ENCODE measurements around the gene PRSS12.
"Not testable (repeated sequence)": the region's sequence is repeated elsewhere in the genome, so short reads cannot be mapped to it uniquely, and the experiment has no call there.

Gene PRSS12, protein sequence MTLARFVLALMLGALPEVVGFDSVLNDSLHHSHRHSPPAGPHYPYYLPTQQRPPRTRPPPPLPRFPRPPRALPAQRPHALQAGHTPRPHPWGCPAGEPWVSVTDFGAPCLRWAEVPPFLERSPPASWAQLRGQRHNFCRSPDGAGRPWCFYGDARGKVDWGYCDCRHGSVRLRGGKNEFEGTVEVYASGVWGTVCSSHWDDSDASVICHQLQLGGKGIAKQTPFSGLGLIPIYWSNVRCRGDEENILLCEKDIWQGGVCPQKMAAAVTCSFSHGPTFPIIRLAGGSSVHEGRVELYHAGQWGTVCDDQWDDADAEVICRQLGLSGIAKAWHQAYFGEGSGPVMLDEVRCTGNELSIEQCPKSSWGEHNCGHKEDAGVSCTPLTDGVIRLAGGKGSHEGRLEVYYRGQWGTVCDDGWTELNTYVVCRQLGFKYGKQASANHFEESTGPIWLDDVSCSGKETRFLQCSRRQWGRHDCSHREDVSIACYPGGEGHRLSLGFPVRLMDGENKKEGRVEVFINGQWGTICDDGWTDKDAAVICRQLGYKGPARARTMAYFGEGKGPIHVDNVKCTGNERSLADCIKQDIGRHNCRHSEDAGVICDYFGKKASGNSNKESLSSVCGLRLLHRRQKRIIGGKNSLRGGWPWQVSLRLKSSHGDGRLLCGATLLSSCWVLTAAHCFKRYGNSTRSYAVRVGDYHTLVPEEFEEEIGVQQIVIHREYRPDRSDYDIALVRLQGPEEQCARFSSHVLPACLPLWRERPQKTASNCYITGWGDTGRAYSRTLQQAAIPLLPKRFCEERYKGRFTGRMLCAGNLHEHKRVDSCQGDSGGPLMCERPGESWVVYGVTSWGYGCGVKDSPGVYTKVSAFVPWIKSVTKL

GRCh38 chr4:118352843-118353533 is at the start of gene PRSS12:
TSS of gene PRSS12 (minus strand) at chr4:118353003. CDS start at chr4:118352720, 283 bp downstream.
- peak; percentile 43 for DNase-seq

DNA sequence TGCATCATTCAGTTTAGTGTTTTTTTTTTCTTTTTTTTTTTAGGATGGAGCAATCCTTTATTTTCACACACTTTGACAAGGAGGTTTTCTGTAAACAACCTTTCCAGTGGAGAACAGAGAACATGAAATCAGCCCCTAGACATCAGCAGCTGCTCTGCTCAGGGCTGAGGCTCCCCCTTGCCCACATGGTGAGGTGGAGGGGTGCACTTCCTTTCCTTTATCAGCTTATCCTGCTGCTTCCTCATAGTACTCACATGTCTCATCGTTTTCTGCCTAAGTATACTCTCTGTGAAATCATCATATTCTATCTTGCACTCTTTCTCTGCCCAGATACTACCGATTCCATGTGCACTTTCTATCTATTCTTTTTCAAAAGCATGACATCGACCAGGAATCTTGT is 47.6 kb upstream of the PRSS12 start:
- no peak for DNase-seq

DNA sequence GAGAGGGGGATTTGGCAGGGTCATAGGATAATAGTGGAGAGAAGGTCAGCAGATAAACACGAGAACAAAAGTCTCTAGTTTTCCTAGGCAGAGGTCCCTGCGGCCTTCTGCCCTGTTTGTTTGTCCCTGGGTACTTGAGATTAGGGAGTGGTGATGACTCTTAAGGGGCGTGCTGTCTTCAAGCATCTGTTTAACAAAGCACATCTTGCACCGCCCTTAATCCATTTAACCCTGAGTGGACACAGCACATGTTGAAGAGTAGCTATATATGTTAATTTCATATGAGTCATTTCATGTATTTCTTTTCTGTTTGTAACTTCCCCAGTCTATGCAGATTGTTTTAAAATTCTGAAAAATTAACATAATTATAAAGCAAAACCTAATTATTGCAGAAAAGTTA is 47.1 kb upstream of the PRSS12 start:
- not testable (repeated sequence) for DNase-seq

- DNase-seq, result no peak
Measured at GRCh38 chr4:118398226-118399090, 45.7 kb upstream of the PRSS12 start.

GRCh38 chr4:118397623-118397979 is 44.8 kb upstream of the PRSS12 start:
- DNase-seq, result no peak

- no peak for DNase-seq
Measured at GRCh38 chr4:118396881-118397622, 44.2 kb upstream of the PRSS12 start.

DNA sequence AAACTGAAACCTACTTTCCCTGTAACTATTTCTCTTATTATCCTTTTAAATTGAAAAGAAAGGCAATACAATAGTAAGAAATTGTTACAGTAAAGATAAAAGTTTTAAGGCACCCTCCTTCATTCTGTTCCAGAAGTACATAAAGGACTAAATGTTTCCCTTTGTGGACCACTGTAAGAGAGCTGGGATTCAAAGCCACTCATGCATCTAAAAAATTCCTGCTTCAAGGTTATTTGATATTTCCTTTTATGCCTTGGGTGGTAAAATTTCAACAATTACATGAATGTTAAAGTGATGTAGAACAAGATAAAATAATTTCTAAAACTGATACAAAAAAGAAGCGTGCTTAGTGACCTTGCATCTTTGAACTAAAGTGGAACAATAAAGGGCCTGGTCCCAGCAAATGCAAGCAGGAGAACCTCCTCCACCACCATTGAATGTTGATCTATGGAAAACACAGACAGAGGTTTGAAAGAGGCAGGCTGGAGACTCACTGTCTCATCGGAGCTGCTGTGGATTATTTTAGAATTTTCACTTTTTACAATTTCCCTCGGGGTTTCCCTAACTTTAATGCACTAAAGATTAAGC is 42.3 kb upstream of the PRSS12 start:
- DNase-seq, result no peak

DNA sequence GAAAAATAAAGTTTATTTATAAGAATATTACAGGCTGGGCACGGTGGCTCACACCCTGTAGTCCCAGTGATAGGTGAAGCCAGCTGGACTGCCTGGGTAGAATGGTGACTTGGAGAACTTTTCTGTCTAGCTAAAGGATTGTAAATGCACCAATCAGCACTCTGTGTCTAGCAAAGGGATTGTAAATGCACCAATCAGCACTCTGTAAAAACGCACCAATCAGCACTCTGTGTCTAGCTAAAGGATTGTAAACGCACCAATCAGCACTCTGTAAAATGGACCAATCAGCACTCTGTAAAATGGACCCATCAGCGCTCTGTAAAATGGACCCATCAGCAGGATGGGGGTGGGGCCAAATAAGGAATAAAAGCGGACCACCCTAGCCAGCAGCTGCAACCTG is 39.7 kb upstream of the PRSS12 start:
- DNase-seq, result not testable (repeated sequence)

- DNase-seq, result no peak
Measured at GRCh38 chr4:118390121-118390520, 37.3 kb upstream of the PRSS12 start.

- DNase-seq, result no peak
Measured at GRCh38 chr4:118389721-118390120, 36.9 kb upstream of the PRSS12 start.

- no peak for DNase-seq
Measured at GRCh38 chr4:118388606-118389005, 35.8 kb upstream of the PRSS12 start.

DNA sequence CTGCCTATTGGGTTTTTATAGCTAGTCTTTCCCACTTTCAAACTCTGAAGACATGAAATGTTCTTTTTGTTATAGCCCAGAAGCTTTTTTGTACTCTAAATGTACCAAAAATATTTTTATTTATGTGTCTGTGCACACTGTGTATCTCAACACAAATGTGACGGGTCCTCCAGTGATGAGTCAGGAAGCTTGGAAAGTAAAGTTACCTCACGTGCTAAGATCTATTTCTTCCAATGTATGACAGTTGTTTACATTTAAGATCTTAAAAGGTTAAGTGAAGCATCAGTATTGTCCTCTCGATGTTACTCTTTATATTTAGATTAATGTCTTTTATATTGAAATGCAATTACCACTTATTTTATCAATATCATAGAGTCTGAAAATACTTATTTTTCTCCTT is 29.1 kb upstream of the PRSS12 start:
- no peak for DNase-seq

DNA sequence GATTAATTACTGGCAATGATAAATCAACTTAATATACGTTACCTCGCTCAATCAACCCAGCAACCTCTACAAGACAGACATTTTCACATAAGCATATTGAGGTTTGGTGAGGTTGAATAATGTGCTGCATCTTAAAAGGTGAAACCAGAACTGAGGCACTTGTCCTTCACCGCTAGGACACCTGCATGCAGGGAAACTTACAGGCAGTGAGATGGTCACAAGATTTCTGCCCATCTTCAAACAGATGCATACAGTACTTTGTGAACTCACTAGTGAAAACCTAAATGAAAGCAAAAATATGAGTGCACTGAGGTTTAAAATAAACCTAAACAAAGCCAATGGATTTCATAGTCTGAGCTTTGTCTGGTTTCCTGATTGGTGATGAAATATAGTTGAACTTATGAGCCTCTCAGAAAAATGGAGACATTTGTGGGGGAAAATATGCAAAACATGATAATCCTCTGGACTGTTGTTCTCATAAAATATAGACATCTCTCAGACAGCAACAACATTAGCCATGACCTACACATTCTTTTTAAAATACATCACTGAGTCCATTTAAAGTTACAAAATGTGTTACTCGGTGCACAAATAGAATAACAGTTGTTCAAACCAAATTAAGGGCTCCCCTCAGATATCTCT is 20.9 kb upstream of the PRSS12 start:
- no peak for DNase-seq

GRCh38 chr4:118372251-118372650 is 19.4 kb upstream of the PRSS12 start:
- DNase-seq, result no peak

DNA sequence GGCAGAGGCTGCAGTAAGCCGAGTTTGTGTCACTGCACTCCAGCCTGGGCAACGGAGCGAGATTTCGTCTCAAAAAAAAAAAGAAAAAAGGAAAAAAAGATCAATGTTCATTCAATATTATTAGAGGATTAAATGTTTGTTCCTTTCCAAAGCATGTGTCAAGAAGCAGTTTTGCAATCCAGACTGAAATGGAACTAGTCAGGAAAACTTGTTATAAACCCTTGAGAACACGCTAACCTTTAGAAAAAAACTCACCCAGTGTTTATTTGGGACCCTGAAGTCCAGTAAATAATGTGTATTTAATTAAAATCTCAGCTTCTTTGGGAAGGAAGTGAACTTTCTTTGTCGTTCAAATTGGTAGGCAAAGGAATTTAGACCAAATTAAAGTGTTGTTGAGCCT is 16.4 kb upstream of the PRSS12 start:
- DNase-seq, result no peak

DNA sequence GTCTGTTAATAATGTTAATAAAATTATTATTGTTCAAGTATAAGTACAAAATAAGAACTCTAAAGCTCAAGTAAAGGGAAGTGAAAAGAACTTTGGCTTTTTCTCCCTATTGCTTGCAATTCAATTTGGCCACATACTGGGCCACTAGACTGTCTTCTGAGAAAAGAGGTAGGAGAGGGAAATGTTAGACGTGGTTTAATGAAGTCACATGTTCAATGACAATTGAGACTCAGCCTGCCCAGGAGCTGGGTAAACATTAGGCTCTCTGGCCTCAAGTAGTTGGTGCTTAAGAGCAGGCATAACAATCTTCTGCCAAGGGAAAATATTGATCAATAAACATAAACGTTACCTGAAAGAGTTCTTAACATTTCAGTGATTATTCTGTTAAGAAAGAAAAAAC is 15.1 kb upstream of the PRSS12 start:
- no peak for DNase-seq

- DNase-seq, result no peak
Measured at GRCh38 chr4:118367361-118367760, 14.6 kb upstream of the PRSS12 start.

DNA sequence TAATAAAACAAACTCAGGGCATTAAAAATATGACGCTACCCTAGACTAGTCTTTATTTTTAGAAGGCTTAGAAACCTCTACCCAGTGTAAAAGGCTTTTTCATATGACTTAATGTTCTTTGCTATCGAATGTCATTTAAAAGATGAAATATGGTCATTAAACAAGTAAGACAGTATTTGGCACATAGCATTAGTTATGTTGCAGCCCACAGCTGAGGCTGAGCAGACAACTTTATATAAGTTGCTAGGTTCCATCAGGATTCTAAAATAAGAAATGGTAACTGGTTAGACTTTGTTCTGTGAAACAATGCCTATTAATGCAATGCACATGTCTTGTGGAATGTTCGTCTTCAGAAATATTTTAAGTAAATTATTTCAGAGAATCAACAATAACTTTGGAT is 10.4 kb upstream of the PRSS12 start:
- DNase-seq, result no peak

- DNase-seq, result no peak
Measured at GRCh38 chr4:118361192-118361591, 8.4 kb upstream of the PRSS12 start.

DNA sequence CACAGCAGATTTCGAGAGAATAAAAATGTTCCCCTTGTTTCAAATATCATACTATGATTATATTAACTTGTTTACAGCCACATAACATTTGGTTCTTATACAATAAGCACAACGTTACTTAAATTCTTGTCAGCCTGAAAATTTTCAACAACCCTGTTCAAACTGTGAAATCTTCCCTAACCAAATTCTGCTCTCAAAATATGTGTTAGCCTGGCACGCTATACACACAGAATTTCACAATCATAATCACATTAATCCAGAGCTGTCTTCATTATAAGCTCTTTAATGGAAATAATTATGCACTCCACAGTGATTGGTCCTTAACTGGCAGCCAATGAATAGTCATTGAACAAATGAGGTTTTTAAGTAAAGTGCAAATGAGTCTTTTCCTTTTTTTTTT is 7.3 kb upstream of the PRSS12 start:
- no peak for DNase-seq

GRCh38 chr4:118357601-118358000 is 4.8 kb upstream of the PRSS12 start:
- DNase-seq, result no peak

Measured in NCI-H1048 (cell line).